HEK293 (cell line): ENCODE data around the gene HPD.

Experiments used
- EGR2 ChIP-seq: fragments of 450-650 bp; formaldehyde crosslinking; IDR thresholded peaks from 2 replicates; pipeline ENCODE4 v1.5.1; 2016; ENCODE audit warnings: low read depth, missing biosample characterization, missing genetic modification characterization
- FEZF1 ChIP-seq: fragments of 450-650 bp; formaldehyde crosslinking; IDR thresholded peaks from 2 replicates; pipeline ENCODE4 v1.5.1; 2016; ENCODE audit warnings: missing biosample characterization, missing genetic modification characterization
- GLIS2 ChIP-seq: fragments of 450-650 bp; formaldehyde crosslinking; IDR thresholded peaks from 2 replicates; pipeline ENCODE4 v1.5.1; 2016; ENCODE audit warnings: missing biosample characterization, missing genetic modification characterization
- KLF1 ChIP-seq: fragments of 450-650 bp; formaldehyde crosslinking; IDR thresholded peaks from 2 replicates; pipeline ENCODE4 v1.5.1; 2016; ENCODE audit warnings: missing biosample characterization, missing genetic modification characterization
- KLF8 ChIP-seq: fragments of 450-650 bp; formaldehyde crosslinking; IDR thresholded peaks from 2 replicates; pipeline ENCODE4 v1.5.1; 2016; ENCODE audit warnings: missing biosample characterization, missing genetic modification characterization
- KLF9 ChIP-seq: fragments of 450-650 bp; formaldehyde crosslinking; IDR thresholded peaks from 2 replicates; pipeline ENCODE4 v1.5.1; 2016; ENCODE audit warnings: missing biosample characterization, missing genetic modification characterization, low read depth
- SCRT1 ChIP-seq: fragments of 450-650 bp; formaldehyde crosslinking; IDR thresholded peaks from 2 replicates; pipeline ENCODE4 v1.5.1; 2016; ENCODE audit warnings: missing biosample characterization, missing genetic modification characterization, borderline replicate concordance
- SP3 ChIP-seq: fragments of 450-650 bp; formaldehyde crosslinking; IDR thresholded peaks from 2 replicates; pipeline ENCODE4 v1.5.1; 2016; ENCODE audit warnings: missing biosample characterization, missing genetic modification characterization
- WT1 ChIP-seq: fragments of 450-650 bp; formaldehyde crosslinking; IDR thresholded peaks from 2 replicates; pipeline ENCODE4 v1.5.1; 2016; ENCODE audit warnings: missing biosample characterization, missing genetic modification characterization
- ZBTB21 ChIP-seq: fragments of 450-650 bp; formaldehyde crosslinking; IDR thresholded peaks from 2 replicates; pipeline ENCODE4 v1.5.1; 2017; ENCODE audit warnings: missing biosample characterization, missing genetic modification characterization
- ZIC2 ChIP-seq: fragments of 450-650 bp; formaldehyde crosslinking; IDR thresholded peaks from 2 replicates; pipeline ENCODE4 v1.5.1; 2016; ENCODE audit warnings: missing biosample characterization, missing genetic modification characterization
- ZNF202 ChIP-seq: fragments of 450-650 bp; formaldehyde crosslinking; IDR thresholded peaks from 2 replicates; pipeline ENCODE4 v1.5.1; 2016; ENCODE audit warnings: missing biosample characterization, missing genetic modification characterization, borderline replicate concordance
- ZNF324 ChIP-seq: fragments of 450-650 bp; formaldehyde crosslinking; IDR thresholded peaks from 2 replicates; pipeline ENCODE4 v1.5.1; 2016; ENCODE audit warnings: missing biosample characterization, missing genetic modification characterization
- ZNF341 ChIP-seq: fragments of 450-650 bp; formaldehyde crosslinking; IDR thresholded peaks from 2 replicates; pipeline ENCODE4; 2016; ENCODE audit warnings: low read depth, missing biosample characterization, missing genetic modification characterization
- ZNF423 ChIP-seq: fragments of 450-650 bp; formaldehyde crosslinking; IDR thresholded peaks from 2 replicates; pipeline ENCODE4 v1.5.1; 2016; ENCODE audit warnings: missing biosample characterization, missing genetic modification characterization
- ZNF580 ChIP-seq: fragments of 450-650 bp; formaldehyde crosslinking; IDR thresholded peaks from 2 replicates; pipeline ENCODE4 v1.5.1; 2016; ENCODE audit warnings: missing biosample characterization, missing genetic modification characterization
- ZNF610 ChIP-seq: fragments of 450-650 bp; formaldehyde crosslinking; IDR thresholded peaks from 2 replicates; pipeline ENCODE4 v1.5.1; 2016; ENCODE audit warnings: missing biosample characterization, missing genetic modification characterization, borderline replicate concordance
- ZNF660 ChIP-seq: fragments of 450-650 bp; IDR thresholded peaks from 2 replicates; pipeline ENCODE4 v1.5.1; 2018; ENCODE audit warnings: missing biosample characterization, mild to moderate bottlenecking, missing genetic modification characterization
- ZNF837 ChIP-seq: fragments of 450-650 bp; formaldehyde crosslinking; IDR thresholded peaks from 2 replicates; pipeline ENCODE4 v1.5.1; 2016; ENCODE audit warnings: missing biosample characterization, missing genetic modification characterization
- ZSCAN30 ChIP-seq: fragments of 450-650 bp; IDR thresholded peaks from 2 replicates; pipeline ENCODE4 v1.5.1; 2018; ENCODE audit warnings: missing biosample characterization, mild to moderate bottlenecking, missing genetic modification characterization, moderate library complexity
- TF ChIP-seq, protein P1 (sequence below): IDR thresholded peaks from 2 replicates; pipeline ENCODE4 v1.6.1; 2011; ENCODE audit warnings: mild to moderate bottlenecking, low read depth, low read length, borderline replicate concordance
- TF ChIP-seq, protein P2 (sequence below): fragments of 450-650 bp; formaldehyde crosslinking; IDR thresholded peaks from 2 replicates; pipeline ENCODE4 v1.5.1; 2017; ENCODE audit warnings: missing biosample characterization, missing genetic modification characterization
- TF ChIP-seq, protein P3 (sequence below): fragments of 450-650 bp; formaldehyde crosslinking; IDR thresholded peaks from 2 replicates; pipeline ENCODE4 v1.5.1; 2016; ENCODE audit warnings: missing biosample characterization, missing genetic modification characterization
- TF ChIP-seq, protein P4 (sequence below): fragments of 450-650 bp; formaldehyde crosslinking; optimal IDR thresholded peaks from 2 replicates; pipeline ENCODE3; 2016; ENCODE audit warnings: missing biosample characterization, mild to moderate bottlenecking, missing genetic modification characterization
- TF ChIP-seq, protein P5 (sequence below): fragments of 450-650 bp; formaldehyde crosslinking; IDR thresholded peaks from 2 replicates; pipeline ENCODE4 v1.5.1; 2016; ENCODE audit warnings: missing biosample characterization, missing genetic modification characterization
- TF ChIP-seq, protein P6 (sequence below): fragments of 450-650 bp; formaldehyde crosslinking; IDR thresholded peaks from 2 replicates; pipeline ENCODE4 v1.5.1; 2016; ENCODE audit warnings: missing biosample characterization, missing genetic modification characterization
- TF ChIP-seq, protein P7 (sequence below): fragments of 450-650 bp; formaldehyde crosslinking; IDR thresholded peaks from 2 replicates; pipeline ENCODE4 v1.5.1; 2016; ENCODE audit warnings: missing biosample characterization, missing genetic modification characterization

The HPD gene

DNA sequence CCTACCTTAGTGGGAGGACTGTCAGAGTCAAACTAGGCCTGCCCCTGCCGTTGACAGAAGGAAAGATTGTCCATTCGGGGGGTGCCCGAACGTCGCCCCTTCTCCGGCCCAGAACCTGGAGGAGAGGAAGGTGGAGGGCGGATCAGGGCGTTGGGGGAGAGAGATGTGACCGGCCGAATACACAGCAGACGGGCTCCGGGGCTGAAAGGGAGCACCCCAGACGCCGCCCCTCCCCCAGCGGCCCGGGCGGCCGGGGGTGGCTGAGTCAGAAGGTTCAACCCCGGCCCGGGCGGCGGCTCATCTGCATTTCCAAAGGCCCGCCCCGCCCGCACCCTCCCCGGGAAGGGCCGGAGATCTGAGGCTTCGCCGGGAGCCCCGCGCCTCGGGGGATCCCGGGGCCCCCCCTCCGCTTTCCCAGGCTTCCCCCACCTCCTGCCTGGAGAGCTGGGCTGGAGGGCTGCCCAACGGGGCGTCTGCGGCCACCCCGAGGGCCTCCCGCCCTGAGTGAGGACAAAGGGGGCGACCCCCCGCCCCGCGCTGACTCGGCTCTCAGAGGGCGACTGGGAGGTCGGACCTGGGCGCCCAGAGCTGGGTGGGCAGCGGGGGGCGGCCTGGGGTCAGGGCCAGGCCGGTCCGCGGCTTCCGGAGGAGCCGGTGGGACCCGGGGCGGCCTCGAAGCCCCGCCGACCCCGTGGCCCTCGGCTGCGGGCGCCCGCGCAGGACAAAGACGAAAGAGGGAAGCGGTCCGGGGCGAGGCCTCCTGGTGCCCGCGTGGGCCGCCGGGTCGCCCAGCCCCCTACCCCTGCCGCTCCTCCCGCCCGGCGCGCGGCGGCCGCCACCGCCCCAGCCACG lies 58.6 kb downstream of the HPD start (continued):
- TF ChIP-seq, protein P1, sequence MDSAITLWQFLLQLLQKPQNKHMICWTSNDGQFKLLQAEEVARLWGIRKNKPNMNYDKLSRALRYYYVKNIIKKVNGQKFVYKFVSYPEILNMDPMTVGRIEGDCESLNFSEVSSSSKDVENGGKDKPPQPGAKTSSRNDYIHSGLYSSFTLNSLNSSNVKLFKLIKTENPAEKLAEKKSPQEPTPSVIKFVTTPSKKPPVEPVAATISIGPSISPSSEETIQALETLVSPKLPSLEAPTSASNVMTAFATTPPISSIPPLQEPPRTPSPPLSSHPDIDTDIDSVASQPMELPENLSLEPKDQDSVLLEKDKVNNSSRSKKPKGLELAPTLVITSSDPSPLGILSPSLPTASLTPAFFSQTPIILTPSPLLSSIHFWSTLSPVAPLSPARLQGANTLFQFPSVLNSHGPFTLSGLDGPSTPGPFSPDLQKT = no peak
- TF ChIP-seq, protein P2, sequence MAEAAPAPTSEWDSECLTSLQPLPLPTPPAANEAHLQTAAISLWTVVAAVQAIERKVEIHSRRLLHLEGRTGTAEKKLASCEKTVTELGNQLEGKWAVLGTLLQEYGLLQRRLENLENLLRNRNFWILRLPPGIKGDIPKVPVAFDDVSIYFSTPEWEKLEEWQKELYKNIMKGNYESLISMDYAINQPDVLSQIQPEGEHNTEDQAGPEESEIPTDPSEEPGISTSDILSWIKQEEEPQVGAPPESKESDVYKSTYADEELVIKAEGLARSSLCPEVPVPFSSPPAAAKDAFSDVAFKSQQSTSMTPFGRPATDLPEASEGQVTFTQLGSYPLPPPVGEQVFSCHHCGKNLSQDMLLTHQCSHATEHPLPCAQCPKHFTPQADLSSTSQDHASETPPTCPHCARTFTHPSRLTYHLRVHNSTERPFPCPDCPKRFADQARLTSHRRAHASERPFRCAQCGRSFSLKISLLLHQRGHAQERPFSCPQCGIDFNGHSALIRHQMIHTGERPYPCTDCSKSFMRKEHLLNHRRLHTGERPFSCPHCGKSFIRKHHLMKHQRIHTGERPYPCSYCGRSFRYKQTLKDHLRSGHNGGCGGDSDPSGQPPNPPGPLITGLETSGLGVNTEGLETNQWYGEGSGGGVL = peak; percentile 96
- peak; percentile 98 for TF ChIP-seq ZIC2 (tag by site-specific recombination)
- TF ChIP-seq, protein P3, sequence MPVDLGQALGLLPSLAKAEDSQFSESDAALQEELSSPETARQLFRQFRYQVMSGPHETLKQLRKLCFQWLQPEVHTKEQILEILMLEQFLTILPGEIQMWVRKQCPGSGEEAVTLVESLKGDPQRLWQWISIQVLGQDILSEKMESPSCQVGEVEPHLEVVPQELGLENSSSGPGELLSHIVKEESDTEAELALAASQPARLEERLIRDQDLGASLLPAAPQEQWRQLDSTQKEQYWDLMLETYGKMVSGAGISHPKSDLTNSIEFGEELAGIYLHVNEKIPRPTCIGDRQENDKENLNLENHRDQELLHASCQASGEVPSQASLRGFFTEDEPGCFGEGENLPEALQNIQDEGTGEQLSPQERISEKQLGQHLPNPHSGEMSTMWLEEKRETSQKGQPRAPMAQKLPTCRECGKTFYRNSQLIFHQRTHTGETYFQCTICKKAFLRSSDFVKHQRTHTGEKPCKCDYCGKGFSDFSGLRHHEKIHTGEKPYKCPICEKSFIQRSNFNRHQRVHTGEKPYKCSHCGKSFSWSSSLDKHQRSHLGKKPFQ (tag by site-specific recombination) = peak; percentile 83
- TF ChIP-seq SCRT1 = no peak
- TF ChIP-seq KLF1 (tag by site-specific recombination) = peak; percentile 94
- peak; percentile 95 for TF ChIP-seq ZNF423 (tag by site-specific recombination)
- peak; percentile 93 for TF ChIP-seq ZNF341 (tag by site-specific recombination)
- TF ChIP-seq ZSCAN30 (tag by site-specific recombination) = peak; percentile 86
- TF ChIP-seq ZNF660 = 0 out of 2 replicates have a peak, but pooled peaks have one; percentile 46
- no peak for TF ChIP-seq ZNF202
- peak; percentile 77 for TF ChIP-seq ZNF580 (tag by site-specific recombination)
- TF ChIP-seq, protein P4, sequence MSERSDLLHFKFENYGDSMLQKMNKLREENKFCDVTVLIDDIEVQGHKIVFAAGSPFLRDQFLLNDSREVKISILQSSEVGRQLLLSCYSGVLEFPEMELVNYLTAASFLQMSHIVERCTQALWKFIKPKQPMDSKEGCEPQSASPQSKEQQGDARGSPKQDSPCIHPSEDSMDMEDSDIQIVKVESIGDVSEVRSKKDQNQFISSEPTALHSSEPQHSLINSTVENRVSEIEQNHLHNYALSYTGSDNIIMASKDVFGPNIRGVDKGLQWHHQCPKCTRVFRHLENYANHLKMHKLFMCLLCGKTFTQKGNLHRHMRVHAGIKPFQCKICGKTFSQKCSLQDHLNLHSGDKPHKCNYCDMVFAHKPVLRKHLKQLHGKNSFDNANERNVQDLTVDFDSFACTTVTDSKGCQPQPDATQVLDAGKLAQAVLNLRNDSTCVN = peak; percentile 50
- peak; percentile 62 for TF ChIP-seq KLF9 (tag by site-specific recombination)
- TF ChIP-seq EGR2 (tag by site-specific recombination) = peak; percentile 81
- peak; percentile 84 for TF ChIP-seq SP3 (tag by site-specific recombination)
- peak; percentile 29; the same call in 1 of the 2 replicates for TF ChIP-seq ZBTB21 (tag by site-specific recombination)
- TF ChIP-seq ZNF324 (tag by site-specific recombination) = 0 out of 2 replicates have a peak, but pooled peaks have one; percentile 61
- TF ChIP-seq GLIS2 (tag by site-specific recombination) = peak; percentile 100
- peak; percentile 80 for TF ChIP-seq WT1
- TF ChIP-seq, protein P5, sequence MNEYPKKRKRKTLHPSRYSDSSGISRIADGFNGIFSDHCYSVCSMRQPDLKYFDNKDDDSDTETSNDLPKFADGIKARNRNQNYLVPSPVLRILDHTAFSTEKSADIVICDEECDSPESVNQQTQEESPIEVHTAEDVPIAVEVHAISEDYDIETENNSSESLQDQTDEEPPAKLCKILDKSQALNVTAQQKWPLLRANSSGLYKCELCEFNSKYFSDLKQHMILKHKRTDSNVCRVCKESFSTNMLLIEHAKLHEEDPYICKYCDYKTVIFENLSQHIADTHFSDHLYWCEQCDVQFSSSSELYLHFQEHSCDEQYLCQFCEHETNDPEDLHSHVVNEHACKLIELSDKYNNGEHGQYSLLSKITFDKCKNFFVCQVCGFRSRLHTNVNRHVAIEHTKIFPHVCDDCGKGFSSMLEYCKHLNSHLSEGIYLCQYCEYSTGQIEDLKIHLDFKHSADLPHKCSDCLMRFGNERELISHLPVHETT (tag by site-specific recombination) = peak; percentile 57
- TF ChIP-seq, protein P6, sequence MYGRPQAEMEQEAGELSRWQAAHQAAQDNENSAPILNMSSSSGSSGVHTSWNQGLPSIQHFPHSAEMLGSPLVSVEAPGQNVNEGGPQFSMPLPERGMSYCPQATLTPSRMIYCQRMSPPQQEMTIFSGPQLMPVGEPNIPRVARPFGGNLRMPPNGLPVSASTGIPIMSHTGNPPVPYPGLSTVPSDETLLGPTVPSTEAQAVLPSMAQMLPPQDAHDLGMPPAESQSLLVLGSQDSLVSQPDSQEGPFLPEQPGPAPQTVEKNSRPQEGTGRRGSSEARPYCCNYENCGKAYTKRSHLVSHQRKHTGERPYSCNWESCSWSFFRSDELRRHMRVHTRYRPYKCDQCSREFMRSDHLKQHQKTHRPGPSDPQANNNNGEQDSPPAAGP (tag by site-specific recombination) = peak; percentile 83
- 0 out of 2 replicates have a peak, but pooled peaks have one; percentile 64 for TF ChIP-seq ZNF610 (tag by site-specific recombination)
- TF ChIP-seq, protein P7, sequence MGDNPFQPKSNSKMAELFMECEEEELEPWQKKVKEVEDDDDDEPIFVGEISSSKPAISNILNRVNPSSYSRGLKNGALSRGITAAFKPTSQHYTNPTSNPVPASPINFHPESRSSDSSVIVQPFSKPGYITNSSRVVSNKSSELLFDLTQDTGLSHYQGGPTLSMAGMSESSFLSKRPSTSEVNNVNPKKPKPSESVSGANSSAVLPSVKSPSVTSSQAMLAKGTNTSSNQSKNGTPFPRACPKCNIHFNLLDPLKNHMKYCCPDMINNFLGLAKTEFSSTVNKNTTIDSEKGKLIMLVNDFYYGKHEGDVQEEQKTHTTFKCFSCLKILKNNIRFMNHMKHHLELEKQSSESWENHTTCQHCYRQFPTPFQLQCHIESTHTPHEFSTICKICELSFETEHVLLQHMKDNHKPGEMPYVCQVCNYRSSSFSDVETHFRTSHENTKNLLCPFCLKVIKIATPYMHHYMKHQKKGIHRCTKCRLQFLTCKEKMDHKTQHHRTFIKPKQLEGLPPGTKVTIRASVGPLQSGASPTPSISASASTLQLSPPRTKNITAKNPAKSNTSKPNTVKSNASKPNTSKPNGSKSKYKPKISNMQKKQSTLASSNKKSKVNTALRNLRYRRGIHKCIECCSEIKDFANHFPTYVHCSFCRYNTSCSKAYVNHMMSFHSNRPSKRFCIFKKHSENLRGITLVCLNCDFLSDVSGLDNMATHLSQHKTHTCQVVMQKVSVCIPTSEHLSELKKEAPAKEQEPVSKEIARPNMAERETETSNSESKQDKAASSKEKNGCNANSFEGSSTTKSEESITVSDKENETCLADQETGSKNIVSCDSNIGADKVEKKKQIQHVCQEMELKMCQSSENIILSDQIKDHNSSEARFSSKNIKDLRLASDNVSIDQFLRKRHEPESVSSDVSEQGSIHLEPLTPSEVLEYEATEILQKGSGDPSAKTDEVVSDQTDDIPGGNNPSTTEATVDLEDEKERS (tag by site-specific recombination) = no peak
- 0 out of 2 replicates have a peak, but pooled peaks have one; percentile 25 for TF ChIP-seq ZNF837 (tag by site-specific recombination)
- peak; percentile 99 for TF ChIP-seq KLF8 (tag by site-specific recombination)
- peak; percentile 30; the same call in 1 of the 2 replicates for TF ChIP-seq FEZF1 (tag by site-specific recombination)
